ENCODE results near the gene LGALSL.

LGALSL gene

DNA sequence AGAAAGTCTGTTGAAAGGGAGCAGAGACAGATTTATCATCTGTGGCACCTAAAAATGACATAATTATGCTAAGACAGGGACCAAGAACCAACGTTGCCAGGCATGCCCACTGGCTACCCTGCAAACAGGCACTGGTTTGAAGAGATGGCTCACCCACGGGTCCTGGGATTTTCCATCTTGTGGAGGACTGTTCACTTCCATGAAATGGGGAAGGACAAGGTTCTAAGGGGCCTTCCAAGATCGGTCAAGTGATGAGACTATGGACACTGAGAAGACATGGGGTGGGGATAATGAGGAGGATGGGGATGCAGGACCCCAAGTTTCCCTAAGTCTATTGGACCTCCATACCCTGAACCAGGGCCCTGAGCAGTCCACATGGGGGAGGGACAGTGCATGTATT lies 18.9 kb downstream of the LGALSL start:
- no peaks in the 10 kb centered on the region for H3K4me1 ChIP-seq
- H3K9me3 ChIP-seq = no peaks in the 10 kb centered on the region
- DNase-seq = no peak
- TF ChIP-seq, protein P1, sequence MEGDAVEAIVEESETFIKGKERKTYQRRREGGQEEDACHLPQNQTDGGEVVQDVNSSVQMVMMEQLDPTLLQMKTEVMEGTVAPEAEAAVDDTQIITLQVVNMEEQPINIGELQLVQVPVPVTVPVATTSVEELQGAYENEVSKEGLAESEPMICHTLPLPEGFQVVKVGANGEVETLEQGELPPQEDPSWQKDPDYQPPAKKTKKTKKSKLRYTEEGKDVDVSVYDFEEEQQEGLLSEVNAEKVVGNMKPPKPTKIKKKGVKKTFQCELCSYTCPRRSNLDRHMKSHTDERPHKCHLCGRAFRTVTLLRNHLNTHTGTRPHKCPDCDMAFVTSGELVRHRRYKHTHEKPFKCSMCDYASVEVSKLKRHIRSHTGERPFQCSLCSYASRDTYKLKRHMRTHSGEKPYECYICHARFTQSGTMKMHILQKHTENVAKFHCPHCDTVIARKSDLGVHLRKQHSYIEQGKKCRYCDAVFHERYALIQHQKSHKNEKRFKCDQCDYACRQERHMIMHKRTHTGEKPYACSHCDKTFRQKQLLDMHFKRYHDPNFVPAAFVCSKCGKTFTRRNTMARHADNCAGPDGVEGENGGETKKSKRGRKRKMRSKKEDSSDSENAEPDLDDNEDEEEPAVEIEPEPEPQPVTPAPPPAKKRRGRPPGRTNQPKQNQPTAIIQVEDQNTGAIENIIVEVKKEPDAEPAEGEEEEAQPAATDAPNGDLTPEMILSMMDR (IDR thresholded peaks at IDR 0.05; ENCODE audit: low read depth, low read length) = no peak
- no peaks in the 10 kb centered on the region for H3K36me3 ChIP-seq
- H3K27me3 ChIP-seq = no peaks in the 10 kb centered on the region
- no peak overlapping the region for H3K4me3 ChIP-seq (ENCODE audit: low read depth, low read length)

DNA sequence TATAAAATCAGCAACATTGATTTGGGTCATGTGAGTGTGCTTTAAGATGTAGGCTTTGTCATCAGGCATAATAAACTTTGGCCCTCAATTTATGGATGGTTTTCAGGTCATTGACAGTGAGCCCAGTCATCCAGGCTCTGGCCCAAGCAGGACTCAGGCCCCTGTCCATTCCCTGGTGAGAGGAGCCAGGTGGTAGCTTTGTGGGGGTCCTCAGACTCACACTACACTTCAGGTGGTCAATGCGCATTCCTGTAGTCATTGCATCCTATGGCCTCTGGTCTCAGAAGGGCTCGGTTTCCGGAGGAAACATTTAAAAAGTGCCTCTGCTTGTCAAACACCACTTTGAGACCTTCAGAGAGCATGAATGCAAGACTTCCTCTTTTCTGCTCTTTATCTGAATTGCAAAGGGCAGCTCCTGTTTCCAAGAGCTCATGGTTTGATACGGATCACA lies 20.2 kb downstream of the LGALSL start:
- Histone ChIP-seq H3K4me1 (no peaks in the 10 kb centered on the region), H3K27me3 (no peaks in the 10 kb centered on the region), H3K4me3 (ENCODE audit: low read depth, low read length) (no peak overlapping the region), H3K9me3 (no peaks in the 10 kb centered on the region), H3K36me3 (no peaks in the 10 kb centered on the region)
- TF ChIP-seq, protein P1 (IDR thresholded peaks at IDR 0.05; ENCODE audit: low read depth, low read length) = no peak
- DNase-seq = no peak

DNA sequence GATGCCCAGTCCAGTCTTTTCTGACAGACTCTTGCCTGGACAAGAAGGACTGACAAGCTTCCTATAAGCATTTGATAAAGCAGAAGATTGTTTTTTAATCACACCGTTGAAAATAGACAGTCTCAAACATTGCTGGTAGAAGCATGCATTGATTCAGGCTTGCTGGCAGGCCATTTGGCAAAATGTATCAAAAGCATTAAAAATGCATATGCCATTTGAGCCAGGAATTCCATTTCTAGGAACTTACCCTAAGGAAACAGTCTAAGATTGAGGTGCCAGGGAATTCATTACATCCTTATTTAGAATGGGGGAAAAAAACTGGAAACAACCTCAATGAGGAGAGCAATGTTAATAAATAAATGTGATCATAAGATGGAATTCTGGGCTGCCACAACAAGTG lies 20.7 kb downstream of the LGALSL start:
- no peak overlapping the region for H3K4me3 ChIP-seq (ENCODE audit: low read depth, low read length)
- no peaks in the 10 kb centered on the region for H3K36me3 ChIP-seq
- H3K27me3 ChIP-seq = no peaks in the 10 kb centered on the region
- no peaks in the 10 kb centered on the region for H3K4me1 ChIP-seq
- TF ChIP-seq, protein P1 (IDR thresholded peaks at IDR 0.05; ENCODE audit: low read depth, low read length) = no peak
- no peaks in the 10 kb centered on the region for H3K9me3 ChIP-seq
- no peak for DNase-seq

DNA sequence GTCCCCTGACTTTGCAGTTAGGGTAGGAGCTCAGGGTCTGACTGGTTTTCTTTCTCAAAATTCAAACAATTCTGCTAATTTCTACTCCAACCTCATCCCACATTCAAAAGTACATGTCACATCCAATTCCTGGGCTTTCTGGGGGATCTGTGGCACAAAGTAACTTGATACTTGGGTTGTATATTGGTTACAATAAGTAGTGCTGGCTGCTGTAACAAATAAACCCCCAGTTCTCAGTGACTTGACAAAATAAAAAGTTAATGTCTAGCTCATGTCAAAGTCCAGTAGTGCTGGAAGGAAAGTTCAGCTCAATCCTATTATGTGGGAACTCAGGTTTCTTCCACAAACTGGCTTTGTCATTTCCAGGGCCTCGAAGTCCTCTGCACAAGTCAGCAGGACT lies 23.1 kb downstream of the LGALSL start:
- H3K36me3 ChIP-seq = no peaks in the 10 kb centered on the region
- no peak overlapping the region for H3K4me3 ChIP-seq (ENCODE audit: low read depth, low read length)
- TF ChIP-seq, protein P1 (IDR thresholded peaks at IDR 0.05; ENCODE audit: low read depth, low read length) = no peak
- no peaks in the 10 kb centered on the region for H3K9me3 ChIP-seq
- no peak for DNase-seq
- H3K27me3 ChIP-seq = no peaks in the 10 kb centered on the region
- H3K4me1 ChIP-seq = no peaks in the 10 kb centered on the region

DNA sequence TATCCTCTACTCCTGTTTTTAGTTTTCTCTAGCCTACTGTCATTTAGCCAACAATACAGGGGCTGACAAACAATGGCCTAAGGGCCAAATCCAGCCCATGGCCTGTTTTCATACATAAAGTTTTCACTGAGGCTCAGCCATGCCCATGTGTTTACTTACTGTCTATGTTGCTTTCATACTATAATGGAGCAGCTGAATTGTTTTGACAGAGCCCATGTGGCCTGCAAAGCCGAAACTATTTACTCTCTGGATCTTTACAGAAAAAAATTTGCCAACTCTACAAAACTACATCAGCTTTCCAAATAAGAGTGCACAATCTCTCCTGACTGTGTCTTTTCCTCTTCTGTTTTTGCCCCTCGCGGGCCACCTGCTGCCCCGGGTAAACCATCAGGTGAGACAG lies 24.0 kb downstream of the LGALSL start:
- TF ChIP-seq, protein P1 (IDR thresholded peaks at IDR 0.05; ENCODE audit: low read depth, low read length) = no peak
- Histone ChIP-seq H3K27me3 (no peaks in the 10 kb centered on the region), H3K4me3 (ENCODE audit: low read depth, low read length) (no peak overlapping the region), H3K4me1 (no peaks in the 10 kb centered on the region), H3K36me3 (no peaks in the 10 kb centered on the region), H3K9me3 (no peaks in the 10 kb centered on the region)
- DNase-seq = no peak

DNA sequence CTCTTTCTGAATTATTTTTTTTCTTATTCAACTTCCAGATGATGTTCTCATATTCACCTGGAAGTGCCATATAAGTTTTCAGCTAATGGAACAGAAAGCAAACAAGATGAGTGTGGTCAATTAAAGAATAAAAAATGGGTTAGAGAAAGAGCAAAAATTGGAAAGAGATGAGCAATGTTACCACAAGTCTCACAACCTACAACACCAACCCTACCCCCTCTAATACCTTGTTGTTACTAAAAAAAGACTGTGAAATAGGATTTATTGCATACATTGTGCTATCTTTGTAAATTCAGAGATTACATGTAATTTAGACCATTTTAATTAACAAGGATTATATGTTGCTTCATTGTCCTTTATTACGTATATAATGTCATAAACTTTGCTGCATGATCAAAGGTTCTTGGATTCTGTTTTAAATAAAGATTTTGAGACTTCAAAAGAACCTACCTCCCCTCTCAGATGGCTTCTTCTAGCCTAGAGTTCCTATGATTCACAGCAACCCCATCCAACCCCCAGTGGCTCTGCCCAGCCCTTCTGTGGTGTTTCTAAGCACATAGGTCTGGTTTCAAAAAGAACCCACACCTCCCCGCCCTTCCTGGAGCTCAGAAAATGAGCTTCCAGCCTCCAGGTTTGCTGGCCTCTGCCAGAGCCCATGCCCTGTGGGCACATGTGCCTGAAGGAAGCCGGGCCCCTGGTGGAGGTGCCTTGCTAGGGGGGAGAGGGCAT lies 24.7 kb downstream of the LGALSL start:
- no peak for DNase-seq
- Histone ChIP-seq H3K27me3 (no peaks in the 10 kb centered on the region), H3K9me3 (no peaks in the 10 kb centered on the region), H3K4me3 (ENCODE audit: low read depth, low read length) (no peak overlapping the region), H3K36me3 (no peaks in the 10 kb centered on the region), H3K4me1 (no peaks in the 10 kb centered on the region)
- TF ChIP-seq, protein P1 (IDR thresholded peaks at IDR 0.05; ENCODE audit: low read depth, low read length) = no peak
